ENCODE results near the gene ATP5F1A.

- TF ChIP-seq EZH2phosphoT487 (IDR thresholded peaks at IDR 0.05; ENCODE audit: insufficient read depth, low read depth) (no peak), EZH2 (IDR thresholded peaks at IDR 0.05; ENCODE audit: insufficient read depth, poor library complexity, severe bottlenecking) (no peak)
Measured at GRCh38 chr18:46079336-46079735, 18.8 kb downstream of the ATP5F1A start.
